ENCODE results near the gene TNFRSF13B.

DNA sequence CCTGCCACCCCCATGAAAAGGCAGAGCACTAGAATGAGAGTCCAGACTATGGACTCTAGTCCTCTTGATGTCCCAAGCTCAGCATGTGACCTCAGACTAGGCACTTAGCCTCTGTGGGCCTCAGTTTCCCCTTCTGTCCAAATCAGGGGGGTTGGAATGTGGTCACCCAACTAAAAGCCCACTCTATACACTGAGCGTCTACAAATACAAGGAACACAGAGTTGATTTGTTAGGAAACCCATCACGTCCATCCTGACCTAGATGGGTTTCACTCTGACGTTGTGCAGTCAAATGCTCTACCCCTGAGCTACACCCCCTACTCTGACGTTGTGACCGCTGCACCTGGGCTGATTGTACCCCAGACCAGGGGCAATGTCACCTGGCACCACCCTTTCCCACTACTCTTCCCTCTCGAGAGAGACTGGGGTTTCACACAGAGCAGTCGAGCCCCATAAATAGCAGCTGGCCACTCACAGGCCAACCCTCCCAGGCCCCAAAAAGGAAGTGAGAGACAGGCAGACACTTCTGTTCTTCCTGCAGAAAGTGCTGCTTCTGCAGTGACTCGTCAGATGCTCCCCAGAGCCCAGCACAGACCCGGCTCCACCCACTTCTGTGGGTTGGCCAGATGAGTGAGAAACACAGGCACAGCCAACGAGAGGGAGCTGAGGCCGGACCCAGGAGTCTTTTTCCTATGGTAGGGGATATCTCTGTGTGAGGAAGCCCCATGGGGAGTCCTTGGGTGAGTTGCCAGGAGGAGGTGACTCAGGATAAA, 16.1 kb upstream of the TNFRSF13B start:
- TF ChIP-seq POLR2AphosphoS5 (IDR thresholded peaks at IDR 0.05; ENCODE audit: low read depth, low read length) = no peak
- TF ChIP-seq, protein P1, sequence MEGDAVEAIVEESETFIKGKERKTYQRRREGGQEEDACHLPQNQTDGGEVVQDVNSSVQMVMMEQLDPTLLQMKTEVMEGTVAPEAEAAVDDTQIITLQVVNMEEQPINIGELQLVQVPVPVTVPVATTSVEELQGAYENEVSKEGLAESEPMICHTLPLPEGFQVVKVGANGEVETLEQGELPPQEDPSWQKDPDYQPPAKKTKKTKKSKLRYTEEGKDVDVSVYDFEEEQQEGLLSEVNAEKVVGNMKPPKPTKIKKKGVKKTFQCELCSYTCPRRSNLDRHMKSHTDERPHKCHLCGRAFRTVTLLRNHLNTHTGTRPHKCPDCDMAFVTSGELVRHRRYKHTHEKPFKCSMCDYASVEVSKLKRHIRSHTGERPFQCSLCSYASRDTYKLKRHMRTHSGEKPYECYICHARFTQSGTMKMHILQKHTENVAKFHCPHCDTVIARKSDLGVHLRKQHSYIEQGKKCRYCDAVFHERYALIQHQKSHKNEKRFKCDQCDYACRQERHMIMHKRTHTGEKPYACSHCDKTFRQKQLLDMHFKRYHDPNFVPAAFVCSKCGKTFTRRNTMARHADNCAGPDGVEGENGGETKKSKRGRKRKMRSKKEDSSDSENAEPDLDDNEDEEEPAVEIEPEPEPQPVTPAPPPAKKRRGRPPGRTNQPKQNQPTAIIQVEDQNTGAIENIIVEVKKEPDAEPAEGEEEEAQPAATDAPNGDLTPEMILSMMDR (IDR thresholded peaks at IDR 0.05) = no peak
- TF ChIP-seq, protein P2, sequence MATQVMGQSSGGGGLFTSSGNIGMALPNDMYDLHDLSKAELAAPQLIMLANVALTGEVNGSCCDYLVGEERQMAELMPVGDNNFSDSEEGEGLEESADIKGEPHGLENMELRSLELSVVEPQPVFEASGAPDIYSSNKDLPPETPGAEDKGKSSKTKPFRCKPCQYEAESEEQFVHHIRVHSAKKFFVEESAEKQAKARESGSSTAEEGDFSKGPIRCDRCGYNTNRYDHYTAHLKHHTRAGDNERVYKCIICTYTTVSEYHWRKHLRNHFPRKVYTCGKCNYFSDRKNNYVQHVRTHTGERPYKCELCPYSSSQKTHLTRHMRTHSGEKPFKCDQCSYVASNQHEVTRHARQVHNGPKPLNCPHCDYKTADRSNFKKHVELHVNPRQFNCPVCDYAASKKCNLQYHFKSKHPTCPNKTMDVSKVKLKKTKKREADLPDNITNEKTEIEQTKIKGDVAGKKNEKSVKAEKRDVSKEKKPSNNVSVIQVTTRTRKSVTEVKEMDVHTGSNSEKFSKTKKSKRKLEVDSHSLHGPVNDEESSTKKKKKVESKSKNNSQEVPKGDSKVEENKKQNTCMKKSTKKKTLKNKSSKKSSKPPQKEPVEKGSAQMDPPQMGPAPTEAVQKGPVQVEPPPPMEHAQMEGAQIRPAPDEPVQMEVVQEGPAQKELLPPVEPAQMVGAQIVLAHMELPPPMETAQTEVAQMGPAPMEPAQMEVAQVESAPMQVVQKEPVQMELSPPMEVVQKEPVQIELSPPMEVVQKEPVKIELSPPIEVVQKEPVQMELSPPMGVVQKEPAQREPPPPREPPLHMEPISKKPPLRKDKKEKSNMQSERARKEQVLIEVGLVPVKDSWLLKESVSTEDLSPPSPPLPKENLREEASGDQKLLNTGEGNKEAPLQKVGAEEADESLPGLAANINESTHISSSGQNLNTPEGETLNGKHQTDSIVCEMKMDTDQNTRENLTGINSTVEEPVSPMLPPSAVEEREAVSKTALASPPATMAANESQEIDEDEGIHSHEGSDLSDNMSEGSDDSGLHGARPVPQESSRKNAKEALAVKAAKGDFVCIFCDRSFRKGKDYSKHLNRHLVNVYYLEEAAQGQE (IDR thresholded peaks at IDR 0.05; ENCODE audit: insufficient read depth in 1 of 2, low read depth in 2 of 2, low read length in 1 of 2) = no peak
